SK-N-MC (cell line): ENCODE data around the gene NSRP1.

ENCODE experiments used
- DNase-seq: peaks from one replicate; pipeline ENCODE4 v3.0.0-alpha.2; 2011; ENCODE audit warnings: low read depth, low spot score
- H3K27ac ChIP-seq: fragments of 200-600 bp; sonication (generic); 2 replicates; pipeline ENCODE4 v1.5.1; 2016; ENCODE audit warnings: mixed run types
- H3K36me3 ChIP-seq: fragments of 200-600 bp; sonication (generic); 2 replicates; pipeline ENCODE4 v1.6.1; 2017; ENCODE audit warnings: antibody characterized with exemption, low read length, mixed read lengths; ENCODE audit not compliant: insufficient read depth
- H3K4me3 ChIP-seq: fragments of 200-600 bp; sonication (generic); 2 replicates; pipeline ENCODE4 v1.5.1; 2016
- H3K9ac ChIP-seq: fragments of 200-600 bp; sonication (generic); 2 replicates; pipeline ENCODE4 v1.8.0; 2017; ENCODE audit warnings: mixed run types, mixed read lengths; ENCODE audit not compliant: insufficient read length
- H3K9me3 ChIP-seq: fragments of 200-600 bp; sonication (generic); 2 replicates; pipeline ENCODE4 v1.6.1; 2017; ENCODE audit warnings: low read depth, mild to moderate bottlenecking, antibody characterized with exemption, low read length, moderate library complexity, mixed read lengths
- EZH2 ChIP-seq: fragments of 200-600 bp; sonication (generic); IDR thresholded peaks from one replicate; pipeline ENCODE4 v1.6.1; 2017; ENCODE audit warnings: antibody characterized with exemption
- FOXP2 ChIP-seq: optimal IDR thresholded peaks from 2 replicates; pipeline ENCODE3; 2011; ENCODE audit warnings: mild to moderate bottlenecking, moderate library complexity; ENCODE audit not compliant: insufficient read depth; ENCODE audit errors: extremely low read length, control extremely low read depth
- POLR2AphosphoS5 ChIP-seq: IDR thresholded peaks from 2 replicates; pipeline ENCODE4 v1.6.1; 2012; ENCODE audit warnings: mild to moderate bottlenecking, low read depth, low read length, borderline replicate concordance

The NSRP1 gene

GRCh38 chr17:30218799-30219198 is 102.2 kb downstream of the NSRP1 start:
- H3K4me3 ChIP-seq: no peak overlapping the region
- H3K9me3 ChIP-seq: no peaks in the 10 kb centered on the region
- no peak for TF ChIP-seq FOXP2
- H3K27ac ChIP-seq: no peak overlapping the region
- no peak for DNase-seq
- no peak overlapping the region for H3K9ac ChIP-seq
- no peaks in the 10 kb centered on the region for H3K36me3 ChIP-seq

- H3K9me3 ChIP-seq: no peaks in the 10 kb centered on the region
- no peak overlapping the region for H3K4me3 ChIP-seq
- H3K27ac ChIP-seq: no peak overlapping the region
- no peak overlapping the region for H3K9ac ChIP-seq
- no peak for TF ChIP-seq EZH2
- no peak for TF ChIP-seq POLR2AphosphoS5
- TF ChIP-seq FOXP2: no peak
- DNase-seq: no peak
- no peaks in the 10 kb centered on the region for H3K36me3 ChIP-seq
These were observed 102.7 kb downstream of the NSRP1 start for GRCh38 chr17:30219315-30219714.

- Histone ChIP-seq H3K27ac (no peak overlapping the region), H3K4me3 (no peak overlapping the region), H3K36me3 (no peaks in the 10 kb centered on the region), H3K9ac (no peak overlapping the region), H3K9me3 (no peaks in the 10 kb centered on the region)
- DNase-seq: no peak
- TF ChIP-seq EZH2: no peak
- TF ChIP-seq POLR2AphosphoS5: no peak
- no peak for TF ChIP-seq FOXP2
These were observed 103.2 kb downstream of the NSRP1 start for GRCh38 chr17:30219833-30220232.

- no peak overlapping the region for H3K27ac ChIP-seq
- H3K9ac ChIP-seq: no peak overlapping the region
- DNase-seq: no peak
- no peaks in the 10 kb centered on the region for H3K36me3 ChIP-seq
- H3K4me3 ChIP-seq: no peak overlapping the region
- TF ChIP-seq EZH2 (no peak), FOXP2 (no peak), POLR2AphosphoS5 (no peak)
- no peaks in the 10 kb centered on the region for H3K9me3 ChIP-seq
These were observed 103.8 kb downstream of the NSRP1 start for GRCh38 chr17:30220414-30220813.

GRCh38 chr17:30221346-30221745 is 104.7 kb downstream of the NSRP1 start:
- Histone ChIP-seq H3K27ac (no peak overlapping the region), H3K36me3 (no peaks in the 10 kb centered on the region), H3K9ac (no peak overlapping the region), H3K9me3 (no peaks in the 10 kb centered on the region), H3K4me3 (no peak overlapping the region)
- no peak for DNase-seq
- no peak for TF ChIP-seq POLR2AphosphoS5
- TF ChIP-seq EZH2: no peak
- no peak for TF ChIP-seq FOXP2

- Histone ChIP-seq H3K27ac (no peak overlapping the region), H3K36me3 (no peaks in the 10 kb centered on the region), H3K9ac (no peak overlapping the region), H3K9me3 (no peaks in the 10 kb centered on the region), H3K4me3 (no peak overlapping the region)
- TF ChIP-seq EZH2 (no peak), POLR2AphosphoS5 (no peak), FOXP2 (no peak)
- DNase-seq: no peak
These were observed 105.6 kb downstream of the NSRP1 start for GRCh38 chr17:30222251-30222650.

- H3K27ac ChIP-seq: no peak overlapping the region
- no peaks in the 10 kb centered on the region for H3K36me3 ChIP-seq
- TF ChIP-seq FOXP2: no peak
- no peak for TF ChIP-seq POLR2AphosphoS5
- no peak for TF ChIP-seq EZH2
- no peak for DNase-seq
- no peak overlapping the region for H3K9ac ChIP-seq
- H3K4me3 ChIP-seq: no peak overlapping the region
- H3K9me3 ChIP-seq: no peaks in the 10 kb centered on the region
These were observed 106.1 kb downstream of the NSRP1 start for GRCh38 chr17:30222721-30223175.

- Histone ChIP-seq H3K36me3 (no peaks in the 10 kb centered on the region), H3K27ac (no peak overlapping the region), H3K4me3 (no peak overlapping the region), H3K9ac (no peak overlapping the region), H3K9me3 (no peaks in the 10 kb centered on the region)
- no peak for DNase-seq
- TF ChIP-seq FOXP2 (no peak), POLR2AphosphoS5 (no peak), EZH2 (no peak)
These were observed 107.9 kb downstream of the NSRP1 start for GRCh38 chr17:30224419-30224960.

- TF ChIP-seq POLR2AphosphoS5 (no peak), FOXP2 (no peak), EZH2 (no peak)
- no peak for DNase-seq
- Histone ChIP-seq H3K4me3 (no peak overlapping the region), H3K9ac (no peak overlapping the region), H3K27ac (no peak overlapping the region), H3K36me3 (no peaks in the 10 kb centered on the region), H3K9me3 (no peaks in the 10 kb centered on the region)
These were observed 108.5 kb downstream of the NSRP1 start for GRCh38 chr17:30225112-30225511.
